ENCODE data around the gene SYPL1.
"Not testable (repeated sequence)": the region's sequence is repeated elsewhere in the genome, so short reads cannot be mapped to it uniquely, and the experiment has no call there.

The SYPL1 gene

GRCh38 chr7:106138181-106138580 is 26.1 kb upstream of the SYPL1 start:
- not testable (repeated sequence) for H3K36me3 ChIP-seq (ENCODE audit: control insufficient read depth, insufficient read depth, low read length); H3K9ac ChIP-seq (ENCODE audit: low read depth, low read length); H3K27me3 ChIP-seq (ENCODE audit: control insufficient read depth, insufficient read depth, low read length); H3K4me1 ChIP-seq (ENCODE audit: control insufficient read depth, insufficient read depth, low read length); H3K9me3 ChIP-seq (ENCODE audit: control insufficient read depth, insufficient read depth, low read length); H3K4me3 ChIP-seq (ENCODE audit: low read depth, low read length)

GRCh38 chr7:106134241-106134640 is 22.1 kb upstream of the SYPL1 start:
- Histone ChIP-seq H3K9me3 (ENCODE audit: control insufficient read depth, insufficient read depth, low read length) (no peaks in the 10 kb centered on the region), H3K4me3 (ENCODE audit: low read depth, low read length) (no peak overlapping the region), H3K9ac (ENCODE audit: low read depth, low read length) (no peak overlapping the region), H3K36me3 (ENCODE audit: control insufficient read depth, insufficient read depth, low read length) (no peaks in the 10 kb centered on the region), H3K27me3 (ENCODE audit: control insufficient read depth, insufficient read depth, low read length) (no peaks in the 10 kb centered on the region), H3K4me1 (ENCODE audit: control insufficient read depth, insufficient read depth, low read length) (no peaks in the 10 kb centered on the region)

DNA sequence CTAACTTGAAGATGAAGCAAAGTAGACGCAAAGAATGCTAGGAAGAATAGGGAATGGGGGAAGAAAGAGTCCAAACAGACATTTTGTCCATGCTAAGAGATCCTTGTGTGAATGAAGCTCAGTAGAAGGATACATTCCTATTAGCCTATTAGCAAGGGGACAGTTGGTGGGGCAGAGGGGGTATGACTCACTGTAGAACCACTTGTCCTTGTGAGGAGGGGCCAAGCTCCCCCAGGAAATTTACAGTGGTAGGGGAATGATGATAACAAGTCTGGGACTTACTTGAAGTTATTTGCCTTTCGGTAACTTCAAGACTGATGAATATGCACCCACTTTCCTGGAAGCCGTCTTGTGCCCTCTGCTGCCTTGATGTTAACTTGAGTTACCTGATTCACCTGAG is 17.2 kb upstream of the SYPL1 start:
- H3K9me3 ChIP-seq (ENCODE audit: control insufficient read depth, insufficient read depth, low read length): no peaks in the 10 kb centered on the region
- no peak overlapping the region for H3K9ac ChIP-seq (ENCODE audit: low read depth, low read length)
- no peaks in the 10 kb centered on the region for H3K4me1 ChIP-seq (ENCODE audit: control insufficient read depth, insufficient read depth, low read length)
- no peaks in the 10 kb centered on the region for H3K27me3 ChIP-seq (ENCODE audit: control insufficient read depth, insufficient read depth, low read length)
- H3K4me3 ChIP-seq (ENCODE audit: low read depth, low read length): no peak overlapping the region
- no peaks in the 10 kb centered on the region for H3K36me3 ChIP-seq (ENCODE audit: control insufficient read depth, insufficient read depth, low read length)

DNA sequence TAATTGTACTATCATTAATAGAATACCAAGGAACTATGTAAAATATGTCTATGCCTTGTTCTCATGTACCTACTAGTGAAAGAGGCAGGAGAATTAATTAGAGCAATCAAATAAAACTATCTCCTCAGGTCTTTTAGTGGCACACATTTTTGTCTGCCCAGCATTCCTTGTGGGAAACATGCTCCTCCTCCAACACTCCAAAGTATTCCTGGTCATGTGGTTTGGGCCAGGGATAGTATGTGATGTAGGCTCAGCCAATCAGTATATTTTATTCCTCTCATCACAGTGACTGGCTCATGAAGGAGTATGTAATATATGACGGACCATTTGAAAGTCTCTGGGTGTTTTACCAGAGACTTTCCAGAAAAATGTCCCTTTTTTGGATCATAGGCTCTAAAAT is 16.7 kb upstream of the SYPL1 start:
- no peak overlapping the region for H3K9ac ChIP-seq (ENCODE audit: low read depth, low read length)
- H3K4me3 ChIP-seq (ENCODE audit: low read depth, low read length): no peak overlapping the region
- H3K4me1 ChIP-seq (ENCODE audit: control insufficient read depth, insufficient read depth, low read length): no peaks in the 10 kb centered on the region
- no peaks in the 10 kb centered on the region for H3K9me3 ChIP-seq (ENCODE audit: control insufficient read depth, insufficient read depth, low read length)
- no peaks in the 10 kb centered on the region for H3K27me3 ChIP-seq (ENCODE audit: control insufficient read depth, insufficient read depth, low read length)
- no peaks in the 10 kb centered on the region for H3K36me3 ChIP-seq (ENCODE audit: control insufficient read depth, insufficient read depth, low read length)

DNA sequence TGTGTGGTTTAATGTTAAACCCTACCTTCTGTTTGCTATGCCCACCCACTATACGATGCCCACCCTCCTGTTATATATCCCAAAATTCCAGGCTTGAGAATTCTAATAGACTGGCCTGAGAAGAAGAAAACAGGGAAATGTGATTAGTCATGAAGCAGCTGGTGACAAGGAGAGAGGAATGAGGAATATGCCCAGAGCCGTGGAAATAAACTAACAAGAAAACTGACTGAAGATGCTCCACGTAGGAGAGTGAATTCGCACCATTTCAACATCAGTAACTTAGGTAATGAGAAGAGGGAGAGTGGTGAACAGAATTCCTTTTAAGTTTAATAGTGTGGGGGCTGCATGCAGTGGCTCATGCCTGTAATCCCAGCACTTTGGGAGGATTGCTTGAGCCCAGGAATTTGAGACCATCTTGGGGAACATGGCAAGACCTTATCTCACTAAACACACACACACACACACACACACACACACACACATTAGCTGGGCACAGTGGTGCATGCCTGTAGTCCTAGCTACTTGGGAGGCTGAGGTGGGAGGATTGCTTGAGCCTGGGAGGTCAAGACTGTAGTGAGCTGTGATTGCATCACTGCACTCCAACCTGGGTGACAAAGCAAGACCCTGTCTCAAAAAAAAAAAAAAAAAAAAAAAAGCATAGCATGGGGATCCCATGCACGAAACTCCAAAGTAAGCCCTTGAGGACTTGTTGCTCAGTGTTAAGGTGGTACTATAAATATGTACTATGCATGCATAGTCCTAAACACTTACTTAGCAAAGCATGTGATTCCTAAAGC is 16.1 kb upstream of the SYPL1 start:
- Histone ChIP-seq H3K4me3 (ENCODE audit: low read depth, low read length) (no peak overlapping the region), H3K9me3 (ENCODE audit: control insufficient read depth, insufficient read depth, low read length) (no peaks in the 10 kb centered on the region), H3K36me3 (ENCODE audit: control insufficient read depth, insufficient read depth, low read length) (no peaks in the 10 kb centered on the region), H3K9ac (ENCODE audit: low read depth, low read length) (no peak overlapping the region), H3K4me1 (ENCODE audit: control insufficient read depth, insufficient read depth, low read length) (no peaks in the 10 kb centered on the region), H3K27me3 (ENCODE audit: control insufficient read depth, insufficient read depth, low read length) (no peaks in the 10 kb centered on the region)

- H3K9me3 ChIP-seq (ENCODE audit: control insufficient read depth, insufficient read depth, low read length): no peaks in the 10 kb centered on the region
- no peak overlapping the region for H3K9ac ChIP-seq (ENCODE audit: low read depth, low read length)
- no peak overlapping the region for H3K4me3 ChIP-seq (ENCODE audit: low read depth, low read length)
- no peaks in the 10 kb centered on the region for H3K36me3 ChIP-seq (ENCODE audit: control insufficient read depth, insufficient read depth, low read length)
- H3K4me1 ChIP-seq (ENCODE audit: control insufficient read depth, insufficient read depth, low read length): no peaks in the 10 kb centered on the region
- H3K27me3 ChIP-seq (ENCODE audit: control insufficient read depth, insufficient read depth, low read length): no peaks in the 10 kb centered on the region
These were observed 14.2 kb upstream of the SYPL1 start for GRCh38 chr7:106126170-106126938.

DNA sequence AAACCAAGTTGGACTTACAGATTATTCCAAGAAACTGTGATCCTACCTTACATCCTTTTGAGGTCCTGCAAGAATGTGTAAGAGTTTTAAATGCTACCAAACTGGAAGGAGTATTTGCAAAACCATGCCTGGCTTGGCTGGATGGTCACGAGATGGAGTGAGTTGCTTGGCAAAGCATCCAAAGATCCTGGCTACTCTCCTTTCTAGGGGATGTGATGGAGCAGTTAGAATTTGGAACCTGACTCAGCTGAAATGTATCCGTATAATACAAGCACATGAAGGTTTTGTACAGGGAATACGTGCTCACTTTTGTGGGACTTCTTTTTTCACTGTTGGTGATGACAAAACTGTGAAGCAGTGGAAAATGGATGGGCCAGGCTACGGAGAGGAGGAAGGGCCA is 13.3 kb upstream of the SYPL1 start:
- H3K36me3 ChIP-seq (ENCODE audit: control insufficient read depth, insufficient read depth, low read length): no peaks in the 10 kb centered on the region

DNA sequence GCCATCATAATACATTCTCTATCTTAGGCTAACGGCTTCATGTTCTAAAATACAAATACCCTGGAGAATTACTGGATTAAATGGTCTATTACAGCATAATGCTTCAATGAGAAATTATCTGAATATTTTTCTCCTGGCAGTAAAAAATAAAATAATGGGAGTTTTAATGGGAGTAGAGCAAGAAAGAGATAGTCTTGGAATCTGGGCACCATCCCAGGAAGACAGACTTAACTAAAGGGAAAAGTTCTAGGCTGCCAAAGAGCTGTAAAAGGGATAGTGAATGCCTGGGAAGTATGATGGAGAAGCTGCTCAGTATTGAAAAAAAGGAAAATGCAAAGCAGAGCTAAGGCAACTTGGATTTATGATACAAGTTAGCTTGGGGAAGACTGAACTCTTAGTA is 12.1 kb upstream of the SYPL1 start:
- Histone ChIP-seq H3K4me1 (ENCODE audit: control insufficient read depth, insufficient read depth, low read length) (peaks cover 9% of the 10 kb centered on the region), H3K9ac (ENCODE audit: low read depth, low read length) (no peak overlapping the region), H3K36me3 (ENCODE audit: control insufficient read depth, insufficient read depth, low read length) (no peaks in the 10 kb centered on the region), H3K27me3 (ENCODE audit: control insufficient read depth, insufficient read depth, low read length) (no peaks in the 10 kb centered on the region), H3K9me3 (ENCODE audit: control insufficient read depth, insufficient read depth, low read length) (no peaks in the 10 kb centered on the region), H3K4me3 (ENCODE audit: low read depth, low read length) (no peak overlapping the region)

More for the DNA sequence above, 13.3 kb upstream of the SYPL1 start:
- no peak overlapping the region for H3K9ac ChIP-seq (ENCODE audit: low read depth, low read length)
- H3K4me1 ChIP-seq (ENCODE audit: control insufficient read depth, insufficient read depth, low read length): no peaks in the 10 kb centered on the region
- no peak overlapping the region for H3K4me3 ChIP-seq (ENCODE audit: low read depth, low read length)
- no peaks in the 10 kb centered on the region for H3K27me3 ChIP-seq (ENCODE audit: control insufficient read depth, insufficient read depth, low read length)
- no peaks in the 10 kb centered on the region for H3K9me3 ChIP-seq (ENCODE audit: control insufficient read depth, insufficient read depth, low read length)

DNA sequence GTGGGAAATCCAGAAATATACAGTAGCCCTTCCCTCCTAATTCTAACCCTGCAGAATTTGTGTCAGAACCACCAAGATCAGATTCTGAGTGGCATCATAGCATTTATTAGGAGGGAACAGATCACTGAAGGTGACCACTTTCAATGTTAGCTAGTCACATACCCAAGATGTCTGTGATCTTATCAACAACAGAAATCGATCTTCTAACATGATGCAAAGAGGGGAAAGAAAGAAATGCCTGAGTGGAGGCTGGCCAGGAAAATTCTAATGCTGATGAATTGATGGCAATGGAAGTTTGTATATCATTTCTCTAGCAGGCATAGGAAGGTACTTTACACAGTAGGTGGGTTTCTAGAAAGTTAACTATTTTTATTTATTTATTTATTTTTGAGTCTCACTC is 10.6 kb upstream of the SYPL1 start:
- Histone ChIP-seq H3K36me3 (ENCODE audit: control insufficient read depth, insufficient read depth, low read length) (no peaks in the 10 kb centered on the region), H3K9ac (ENCODE audit: low read depth, low read length) (no peak overlapping the region), H3K9me3 (ENCODE audit: control insufficient read depth, insufficient read depth, low read length) (no peaks in the 10 kb centered on the region), H3K27me3 (ENCODE audit: control insufficient read depth, insufficient read depth, low read length) (no peaks in the 10 kb centered on the region), H3K4me3 (ENCODE audit: low read depth, low read length) (no peak overlapping the region), H3K4me1 (ENCODE audit: control insufficient read depth, insufficient read depth, low read length) (peaks cover 9% of the 10 kb centered on the region)

- no peak overlapping the region for H3K9ac ChIP-seq (ENCODE audit: low read depth, low read length)
- no peaks in the 10 kb centered on the region for H3K36me3 ChIP-seq (ENCODE audit: control insufficient read depth, insufficient read depth, low read length)
- no peak overlapping the region for H3K4me3 ChIP-seq (ENCODE audit: low read depth, low read length)
- H3K4me1 ChIP-seq (ENCODE audit: control insufficient read depth, insufficient read depth, low read length): peaks cover 9% of the 10 kb centered on the region
- H3K27me3 ChIP-seq (ENCODE audit: control insufficient read depth, insufficient read depth, low read length): no peaks in the 10 kb centered on the region
- H3K9me3 ChIP-seq (ENCODE audit: control insufficient read depth, insufficient read depth, low read length): no peaks in the 10 kb centered on the region
These were observed 9.2 kb upstream of the SYPL1 start for GRCh38 chr7:106121189-106121810.

DNA sequence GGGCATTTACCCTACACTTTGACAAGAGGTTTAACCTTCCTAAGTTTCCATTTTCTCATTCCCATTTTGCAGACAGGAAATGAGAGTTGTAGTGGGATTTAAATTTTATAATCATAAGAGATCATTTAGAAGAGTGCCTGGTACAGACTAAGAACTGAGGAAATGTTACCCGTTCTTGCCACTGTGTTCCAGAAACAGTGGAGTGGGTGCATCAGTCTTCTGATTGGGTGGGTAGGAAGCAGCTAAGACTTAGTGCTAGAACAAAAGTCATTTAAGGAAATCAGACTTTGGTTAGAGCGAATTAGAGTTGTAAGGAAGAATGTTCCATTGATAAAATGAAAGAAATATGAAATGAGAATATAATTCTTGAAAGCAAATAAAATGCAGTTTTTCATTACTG is 8.4 kb upstream of the SYPL1 start:
- Histone ChIP-seq H3K9me3 (ENCODE audit: control insufficient read depth, insufficient read depth, low read length) (no peaks in the 10 kb centered on the region), H3K27me3 (ENCODE audit: control insufficient read depth, insufficient read depth, low read length) (no peaks in the 10 kb centered on the region), H3K4me3 (ENCODE audit: low read depth, low read length) (no peak overlapping the region), H3K36me3 (ENCODE audit: control insufficient read depth, insufficient read depth, low read length) (no peaks in the 10 kb centered on the region), H3K9ac (ENCODE audit: low read depth, low read length) (no peak overlapping the region), H3K4me1 (ENCODE audit: control insufficient read depth, insufficient read depth, low read length) (peaks cover 9% of the 10 kb centered on the region)

DNA sequence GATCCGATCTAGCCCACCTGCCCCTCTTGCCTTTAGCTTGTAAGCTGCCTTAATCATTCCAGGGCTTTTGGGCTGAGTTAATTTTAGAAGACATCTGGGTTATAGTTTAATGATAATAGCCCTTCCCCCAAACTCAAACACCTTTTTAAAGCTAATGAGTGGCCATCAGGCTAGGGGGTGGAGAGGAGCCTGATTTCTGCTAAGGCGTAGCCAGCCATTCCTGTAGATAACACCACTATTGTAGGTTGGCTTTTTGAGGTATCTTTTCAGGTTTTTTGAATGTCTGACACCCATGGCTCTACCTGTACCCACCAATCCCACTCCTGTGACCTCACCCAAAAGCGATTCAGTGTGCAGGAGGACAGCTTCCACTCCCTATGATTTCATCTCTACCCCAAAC is 7.6 kb upstream of the SYPL1 start:
- no peaks in the 10 kb centered on the region for H3K9me3 ChIP-seq (ENCODE audit: control insufficient read depth, insufficient read depth, low read length)
- H3K4me3 ChIP-seq (ENCODE audit: low read depth, low read length): no peak overlapping the region
- H3K9ac ChIP-seq (ENCODE audit: low read depth, low read length): no peak overlapping the region
- no peaks in the 10 kb centered on the region for H3K36me3 ChIP-seq (ENCODE audit: control insufficient read depth, insufficient read depth, low read length)
- H3K4me1 ChIP-seq (ENCODE audit: control insufficient read depth, insufficient read depth, low read length): peaks cover 9% of the 10 kb centered on the region
- no peaks in the 10 kb centered on the region for H3K27me3 ChIP-seq (ENCODE audit: control insufficient read depth, insufficient read depth, low read length)
